ENCODE data around the gene TEKT1.

DNA sequence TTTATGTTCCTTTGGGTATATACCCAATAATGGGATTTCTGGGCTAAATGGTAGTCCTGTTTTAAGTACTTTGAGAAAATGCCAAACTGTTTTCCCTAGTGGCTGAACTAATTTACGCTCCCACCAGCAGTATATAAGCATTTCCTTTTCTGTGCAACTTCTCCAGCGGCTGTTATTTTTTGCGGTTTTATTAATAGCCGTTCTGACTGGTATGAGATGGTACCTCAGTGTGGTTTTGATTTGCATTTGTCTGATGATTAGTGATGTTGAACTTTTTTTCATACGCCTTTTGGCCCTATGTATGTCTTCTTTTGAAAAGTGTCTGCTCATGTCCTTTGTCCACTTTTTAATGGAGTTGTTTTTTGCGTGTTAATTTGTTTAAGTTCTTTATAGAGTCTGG, 25.8 kb upstream of the TEKT1 start:
- TF ChIP-seq POLR2AphosphoS5 (IDR thresholded peaks at IDR 0.05; ENCODE audit: low read depth, low read length) (no peak), TCF7L2 (IDR thresholded peaks at IDR 0.05; ENCODE audit: low read depth, low read length) (no peak), SIN3A (IDR thresholded peaks at IDR 0.05; ENCODE audit: borderline replicate concordance, insufficient read depth, low read depth, low read length) (no peak)
- TF ChIP-seq, protein P1, sequence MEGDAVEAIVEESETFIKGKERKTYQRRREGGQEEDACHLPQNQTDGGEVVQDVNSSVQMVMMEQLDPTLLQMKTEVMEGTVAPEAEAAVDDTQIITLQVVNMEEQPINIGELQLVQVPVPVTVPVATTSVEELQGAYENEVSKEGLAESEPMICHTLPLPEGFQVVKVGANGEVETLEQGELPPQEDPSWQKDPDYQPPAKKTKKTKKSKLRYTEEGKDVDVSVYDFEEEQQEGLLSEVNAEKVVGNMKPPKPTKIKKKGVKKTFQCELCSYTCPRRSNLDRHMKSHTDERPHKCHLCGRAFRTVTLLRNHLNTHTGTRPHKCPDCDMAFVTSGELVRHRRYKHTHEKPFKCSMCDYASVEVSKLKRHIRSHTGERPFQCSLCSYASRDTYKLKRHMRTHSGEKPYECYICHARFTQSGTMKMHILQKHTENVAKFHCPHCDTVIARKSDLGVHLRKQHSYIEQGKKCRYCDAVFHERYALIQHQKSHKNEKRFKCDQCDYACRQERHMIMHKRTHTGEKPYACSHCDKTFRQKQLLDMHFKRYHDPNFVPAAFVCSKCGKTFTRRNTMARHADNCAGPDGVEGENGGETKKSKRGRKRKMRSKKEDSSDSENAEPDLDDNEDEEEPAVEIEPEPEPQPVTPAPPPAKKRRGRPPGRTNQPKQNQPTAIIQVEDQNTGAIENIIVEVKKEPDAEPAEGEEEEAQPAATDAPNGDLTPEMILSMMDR (IDR thresholded peaks at IDR 0.05), result no peak
- TF ChIP-seq, protein P2, sequence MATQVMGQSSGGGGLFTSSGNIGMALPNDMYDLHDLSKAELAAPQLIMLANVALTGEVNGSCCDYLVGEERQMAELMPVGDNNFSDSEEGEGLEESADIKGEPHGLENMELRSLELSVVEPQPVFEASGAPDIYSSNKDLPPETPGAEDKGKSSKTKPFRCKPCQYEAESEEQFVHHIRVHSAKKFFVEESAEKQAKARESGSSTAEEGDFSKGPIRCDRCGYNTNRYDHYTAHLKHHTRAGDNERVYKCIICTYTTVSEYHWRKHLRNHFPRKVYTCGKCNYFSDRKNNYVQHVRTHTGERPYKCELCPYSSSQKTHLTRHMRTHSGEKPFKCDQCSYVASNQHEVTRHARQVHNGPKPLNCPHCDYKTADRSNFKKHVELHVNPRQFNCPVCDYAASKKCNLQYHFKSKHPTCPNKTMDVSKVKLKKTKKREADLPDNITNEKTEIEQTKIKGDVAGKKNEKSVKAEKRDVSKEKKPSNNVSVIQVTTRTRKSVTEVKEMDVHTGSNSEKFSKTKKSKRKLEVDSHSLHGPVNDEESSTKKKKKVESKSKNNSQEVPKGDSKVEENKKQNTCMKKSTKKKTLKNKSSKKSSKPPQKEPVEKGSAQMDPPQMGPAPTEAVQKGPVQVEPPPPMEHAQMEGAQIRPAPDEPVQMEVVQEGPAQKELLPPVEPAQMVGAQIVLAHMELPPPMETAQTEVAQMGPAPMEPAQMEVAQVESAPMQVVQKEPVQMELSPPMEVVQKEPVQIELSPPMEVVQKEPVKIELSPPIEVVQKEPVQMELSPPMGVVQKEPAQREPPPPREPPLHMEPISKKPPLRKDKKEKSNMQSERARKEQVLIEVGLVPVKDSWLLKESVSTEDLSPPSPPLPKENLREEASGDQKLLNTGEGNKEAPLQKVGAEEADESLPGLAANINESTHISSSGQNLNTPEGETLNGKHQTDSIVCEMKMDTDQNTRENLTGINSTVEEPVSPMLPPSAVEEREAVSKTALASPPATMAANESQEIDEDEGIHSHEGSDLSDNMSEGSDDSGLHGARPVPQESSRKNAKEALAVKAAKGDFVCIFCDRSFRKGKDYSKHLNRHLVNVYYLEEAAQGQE (IDR thresholded peaks at IDR 0.05; ENCODE audit: insufficient read depth in 1 of 2, low read depth in 2 of 2, low read length in 1 of 2), result no peak
